NK-92 (cell line): ENCODE results near the gene PLPP3.

Source experiments
- DNase-seq: peaks from one replicate; lab custom pipeline; 2025; ENCODE audit not compliant: unreplicated experiment; lab: John Stamatoyannopoulos, UW

PLPP3 gene

GRCh38 chr1:56576880-56577405 lies 2.4 kb downstream of the PLPP3 start:
- no peak for DNase-seq

- DNase-seq = no peak
Observed at GRCh38 chr1:56575865-56576264, 3.5 kb downstream of the PLPP3 start.

DNA sequence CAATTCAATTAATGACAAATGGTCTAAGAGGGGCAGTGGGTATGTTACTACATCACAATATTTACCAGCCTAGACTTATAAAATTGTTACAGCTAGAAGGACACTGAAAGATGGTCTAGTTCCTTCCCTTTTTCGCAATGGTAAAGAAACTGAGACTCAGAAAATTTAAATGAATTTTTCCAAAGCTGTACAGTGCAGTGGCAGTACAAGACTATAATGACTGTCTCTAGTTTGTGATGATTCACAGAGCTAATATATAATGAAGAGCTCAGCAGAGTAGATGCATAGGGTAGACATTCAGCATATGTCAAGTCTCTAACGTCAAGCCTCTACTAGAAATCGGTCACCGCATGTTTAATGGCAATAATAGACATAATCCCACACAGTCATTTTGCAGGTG lies 4.6 kb downstream of the PLPP3 start:
- no peak for DNase-seq

- DNase-seq = no peak
Observed at GRCh38 chr1:56573311-56573710, 6.1 kb downstream of the PLPP3 start.

GRCh38 chr1:56572334-56573050 lies 6.9 kb downstream of the PLPP3 start:
- DNase-seq = no peak

DNA sequence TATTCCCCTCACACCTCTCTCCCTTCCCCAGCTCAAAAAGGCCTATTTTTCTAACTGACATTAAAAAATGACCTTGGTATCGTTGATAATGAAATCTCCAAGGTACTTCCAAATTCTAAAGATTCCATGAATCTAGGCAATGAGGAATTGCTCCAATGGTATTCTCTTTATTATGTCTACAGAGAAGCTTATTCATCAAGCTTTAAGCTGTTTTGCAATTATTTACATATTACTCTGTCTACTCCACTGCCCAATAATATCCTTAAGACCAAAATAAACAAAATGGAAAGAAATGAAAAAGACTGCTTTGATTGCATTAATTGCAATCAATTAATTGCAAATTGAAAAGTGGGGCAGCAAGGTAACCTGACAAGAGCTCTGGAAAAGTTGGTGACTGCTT lies 7.9 kb downstream of the PLPP3 start:
- no peak for DNase-seq

DNA sequence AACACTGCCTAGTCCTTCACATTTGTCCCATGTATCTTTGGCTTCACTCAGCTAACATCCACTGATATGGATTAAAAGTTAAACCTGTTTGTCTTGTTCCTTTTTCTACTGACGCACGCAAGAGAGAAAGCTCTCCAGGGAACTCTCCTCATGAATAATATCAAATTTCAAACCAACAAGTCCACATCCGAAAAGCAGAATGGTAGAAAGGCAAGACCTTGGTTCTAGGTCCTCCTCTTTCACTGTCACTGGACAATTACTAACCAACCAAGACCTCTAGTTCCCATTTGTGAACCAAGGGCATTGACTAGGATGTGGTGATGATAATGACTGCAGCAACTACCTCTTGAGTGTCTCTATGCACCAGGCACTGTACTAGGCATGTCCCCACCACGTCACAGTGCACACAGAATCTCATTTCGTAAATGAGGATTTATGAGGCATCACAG lies 8.4 kb downstream of the PLPP3 start:
- no peak for DNase-seq

GRCh38 chr1:56569661-56570060 lies 9.7 kb downstream of the PLPP3 start:
- DNase-seq = no peak

DNA sequence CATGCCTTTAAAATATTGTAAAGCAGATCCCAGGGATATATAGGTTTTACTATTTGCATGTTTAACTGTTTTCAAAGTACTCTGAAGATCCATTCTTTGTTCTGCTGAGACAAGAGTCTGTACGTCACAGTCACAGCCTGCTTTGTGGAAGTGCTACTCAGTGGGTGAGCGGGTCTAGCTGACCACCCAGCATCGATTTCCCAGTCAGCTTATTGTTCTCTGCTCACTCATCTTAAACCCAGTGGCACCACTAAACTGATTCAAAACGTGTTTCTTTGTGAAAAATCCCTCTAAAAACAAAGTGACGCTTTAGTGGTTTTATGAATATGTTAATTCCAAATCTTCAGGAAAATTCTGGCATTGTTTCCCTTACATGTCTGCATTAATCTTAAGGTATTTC lies 12.4 kb downstream of the PLPP3 start:
- no peak for DNase-seq

- no peak for DNase-seq
Observed at GRCh38 chr1:56566061-56566744, 13.2 kb downstream of the PLPP3 start.

GRCh38 chr1:56564615-56565014 lies 14.7 kb downstream of the PLPP3 start:
- DNase-seq = no peak

DNA sequence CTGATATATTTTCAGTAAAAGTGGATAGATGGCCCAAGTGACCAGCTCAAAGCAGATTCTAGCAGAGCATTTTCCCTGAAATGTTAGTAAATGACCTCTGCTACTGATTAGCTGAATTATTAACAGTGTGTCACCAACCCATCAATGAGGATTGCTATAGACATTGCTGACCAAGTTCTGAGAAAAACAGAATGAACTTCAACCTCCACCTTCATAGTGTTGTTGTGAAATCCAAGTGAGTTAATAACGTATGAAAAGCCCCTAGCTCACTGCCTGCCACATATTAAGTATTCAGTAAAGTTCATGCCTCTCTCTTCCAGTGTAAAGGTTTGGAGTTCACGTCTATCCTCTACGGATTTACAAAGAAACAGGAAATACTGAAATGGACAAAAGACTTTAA lies 15.8 kb downstream of the PLPP3 start:
- no peak for DNase-seq

- DNase-seq = no peak
Observed at GRCh38 chr1:56562891-56563452, 16.4 kb downstream of the PLPP3 start.

GRCh38 chr1:56561227-56562019 lies 17.9 kb downstream of the PLPP3 start:
- DNase-seq = no peak

GRCh38 chr1:56557746-56558145 lies 21.6 kb downstream of the PLPP3 start:
- no peak for DNase-seq

DNA sequence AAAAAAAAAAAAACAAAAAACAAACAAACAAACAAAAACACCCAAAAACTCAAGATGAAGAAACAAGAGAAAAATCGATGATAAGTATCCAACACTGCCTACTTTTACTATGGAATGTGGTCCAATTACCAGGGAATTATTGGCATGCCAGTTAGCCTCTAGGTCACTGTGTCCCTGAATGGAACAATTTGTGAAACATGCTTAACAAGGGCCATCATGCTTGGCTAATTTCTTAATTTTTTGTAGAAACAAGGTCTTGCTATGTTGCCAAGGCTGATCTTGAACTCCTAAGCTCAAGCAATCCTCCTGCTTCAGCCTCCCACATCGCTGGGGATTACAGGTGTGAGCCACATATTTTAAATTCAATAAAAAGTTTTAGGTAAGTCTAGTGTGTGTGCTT lies 23.9 kb downstream of the PLPP3 start:
- no peak for DNase-seq

- no peak for DNase-seq
Observed at GRCh38 chr1:56553046-56553445, 26.3 kb downstream of the PLPP3 start.

GRCh38 chr1:56552349-56552748 lies 27.0 kb downstream of the PLPP3 start:
- DNase-seq = no peak

- no peak for DNase-seq
Observed at GRCh38 chr1:56551691-56552090, 27.7 kb downstream of the PLPP3 start.

GRCh38 chr1:56550859-56551188 lies 28.5 kb downstream of the PLPP3 start:
- no peak for DNase-seq

DNA sequence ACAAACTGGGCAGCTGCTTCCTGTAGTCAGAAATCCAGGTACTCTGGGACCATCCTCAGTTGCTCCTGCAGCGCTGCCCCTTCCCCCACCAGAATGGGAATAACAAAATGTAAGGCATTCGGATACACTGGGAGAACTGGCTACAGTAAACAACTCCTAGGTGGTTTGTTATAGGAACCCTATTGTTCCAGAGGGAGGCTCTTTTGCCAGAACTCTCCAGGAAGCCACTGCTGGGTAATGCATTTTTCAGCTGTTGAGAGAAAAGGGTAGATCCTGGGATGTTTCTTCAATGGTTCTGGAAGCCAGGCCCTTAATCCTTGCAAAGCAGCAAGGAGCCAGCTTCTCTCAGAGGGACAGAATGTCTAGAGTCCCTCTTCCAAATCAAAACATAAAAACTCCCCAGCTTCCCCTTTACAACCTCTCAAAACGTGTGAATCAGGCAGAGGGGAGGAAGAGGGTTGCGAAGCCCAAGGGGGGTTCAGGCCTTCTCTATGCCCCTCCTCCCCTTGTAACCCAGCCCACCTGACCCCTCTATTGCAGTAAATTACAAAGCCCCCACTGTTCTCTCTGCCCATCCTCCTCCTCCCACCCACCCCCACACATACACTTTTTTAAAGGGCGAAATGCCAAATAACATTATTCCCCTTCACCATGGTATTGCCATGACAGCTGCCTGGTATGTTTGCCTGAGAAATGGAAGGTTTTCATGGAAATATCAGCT lies 29.1 kb downstream of the PLPP3 start:
- DNase-seq = no peak
